GM12878 (cell line): ENCODE results near the gene DPPA3. TPM values are rescaled to one million over a fixed set of nuclear protein-coding genes. Genes with fewer than 3 reads are reported as not detected.

Experiments used
- ATAC-seq: fragments of 200-7000 bp; cut with Tn5 transposase; 3 replicates; pipeline ENCODE4 v1.9.1; 2020; ENCODE audit warnings: mild to moderate bottlenecking, moderate library complexity
- BruUV-seq: library from RNA; stranded (reverse); fragments of 400-500 nt; replicated peaks from 2 replicates; lab custom pipeline; 2021; lab: Mats Ljungman, UMichigan
- CTCF ChIA-PET: fragments of 300-600 bp; sonication (Branson Sonifier 250); formaldehyde crosslinking; extraction: SDS; loops from one replicate; lab custom pipeline; 2021; ENCODE audit warnings: inconsistent platforms; lab: Yijun Ruan, JAX
- POLR2A ChIA-PET: fragments of 350-600 bp; formaldehyde crosslinking; extraction: SDS; loops from one replicate; lab custom pipeline; 2021; ENCODE audit warnings: inconsistent platforms; lab: Charles Lee
- RAD21 ChIA-PET: fragments of 300-600 bp; sonication (Branson Sonifier 250); formaldehyde crosslinking; loops from one replicate; lab custom pipeline; 2023; ENCODE audit warnings: antibody characterized with exemption; ENCODE audit not compliant: unreplicated experiment; lab: Charles Lee
- SMC1A ChIA-PET: fragments of 300-600 bp; sonication (Branson Sonifier 250); formaldehyde crosslinking; loops from one replicate; lab custom pipeline; 2023; ENCODE audit not compliant: unreplicated experiment, uncharacterized antibody; lab: Charles Lee
- DNase-seq: peaks from one replicate; pipeline ENCODE4 v3.0.0-alpha.2; 2011; ENCODE audit warnings: low read depth, low spot score
- FAIRE-seq: peaks from 3 replicates; lab custom pipeline; 2011; peaks lifted over from hg19 to GRCh38; lab: Jason Lieb, UNC
- H2AFZ ChIP-seq: 2 replicates; pipeline ENCODE4 v1.6.0; 2011; ENCODE audit warnings: low read depth, low read length, control low read depth; ENCODE audit not compliant: control insufficient read depth
- H3K27ac ChIP-seq: 2 replicates; pipeline ENCODE4 v1.5.1; 2011; ENCODE audit warnings: control low read depth; ENCODE audit not compliant: control insufficient read depth, insufficient read depth
- H3K27me3 ChIP-seq, 2 experiments: replicated peaks in 1 of 2; 2 replicates each; pipeline versions ENCODE4 v1.6.0 to v1.6.1; 2011; ENCODE audit warnings: low read length in 1 of 2; ENCODE audit not compliant: control insufficient read depth in 2 of 2, insufficient read depth in 2 of 2
- H3K36me3 ChIP-seq, 2 experiments: 2 replicates each; pipeline ENCODE4 v1.5.1; 2011; ENCODE audit warnings: low read length in 1 of 2; ENCODE audit not compliant: control insufficient read depth in 2 of 2, insufficient read depth in 2 of 2
- H3K4me1 ChIP-seq: 2 replicates; pipeline ENCODE4 v1.6.1; 2011; ENCODE audit warnings: mild to moderate bottlenecking, low read length, moderate library complexity, mixed read lengths; ENCODE audit not compliant: control insufficient read depth, insufficient read depth
- H3K4me2 ChIP-seq: 2 replicates; pipeline ENCODE4 v1.6.0; 2011; ENCODE audit warnings: control low read depth; ENCODE audit not compliant: control insufficient read depth, insufficient read depth
- H3K4me3 ChIP-seq: fragments of 200-600 bp; sonication (generic); 2 replicates; pipeline ENCODE4 v1.5.1; 2016
- H3K79me2 ChIP-seq: 2 replicates; pipeline ENCODE4 v1.6.0; 2011; ENCODE audit warnings: low read length; ENCODE audit not compliant: control insufficient read depth, insufficient read depth
- H3K9ac ChIP-seq: 2 replicates; pipeline ENCODE4 v1.8.0; 2011; ENCODE audit warnings: low read length, control low read depth, mixed read lengths; ENCODE audit not compliant: control insufficient read depth, insufficient read depth
- H3K9me3 ChIP-seq: replicated peaks from 3 replicates; pipeline ENCODE4 v1.5.1; 2011; ENCODE audit warnings: mild to moderate bottlenecking, low read length; ENCODE audit not compliant: control insufficient read depth, insufficient read depth
- H4K20me1 ChIP-seq: 2 replicates; pipeline ENCODE4 v1.6.0; 2011; ENCODE audit not compliant: control insufficient read depth, insufficient read depth
- EGR1 ChIP-seq, 2 experiments: IDR thresholded peaks; 1 replicate in 1 of 2; 2 replicates in 1 of 2; pipeline ENCODE4 v1.6.1; 2011 to 2012; ENCODE audit warnings: low read depth in 2 of 2, low read length in 2 of 2, borderline replicate concordance in 1 of 2, mild to moderate bottlenecking in 1 of 2, moderate library complexity in 1 of 2
- EZH2 ChIP-seq: IDR thresholded peaks from 2 replicates; pipeline ENCODE4 v1.6.1; 2012; ENCODE audit warnings: low read depth, mild to moderate bottlenecking, control low read depth, inconsistent platforms, low read length, borderline replicate concordance; ENCODE audit not compliant: control insufficient read depth
- HDGF ChIP-seq: fragments of 450-650 bp; IDR thresholded peaks from 2 replicates; pipeline ENCODE4 v1.6.1; 2016; ENCODE audit warnings: antibody characterized with exemption
- IKZF1 ChIP-seq: fragments of 450-650 bp; conservative IDR thresholded peaks from 2 replicates; pipeline ENCODE4 v1.6.1; 2017; ENCODE audit warnings: antibody characterized with exemption, mild to moderate bottlenecking
- LARP7 ChIP-seq: fragments of 450-650 bp; IDR thresholded peaks from 2 replicates; pipeline ENCODE4 v1.6.1; 2017; ENCODE audit warnings: mild to moderate bottlenecking
- MTA3 ChIP-seq: IDR thresholded peaks from 2 replicates; pipeline ENCODE4 v1.6.1; 2012; ENCODE audit warnings: low read length, inconsistent platforms, borderline replicate concordance
- MXI1 ChIP-seq: fragments of 150-350 bp; IDR thresholded peaks from 2 replicates; pipeline ENCODE4 v1.6.1; 2011; ENCODE audit warnings: low read depth, mild to moderate bottlenecking, inconsistent platforms, low read length, improper control_type of control experiment
- NFXL1 ChIP-seq: fragments of 450-650 bp; IDR thresholded peaks from 2 replicates; pipeline ENCODE4 v1.6.1; 2017; ENCODE audit warnings: antibody characterized with exemption, mild to moderate bottlenecking, borderline replicate concordance
- NR2C2 ChIP-seq: IDR thresholded peaks from 2 replicates; pipeline ENCODE4 v1.6.1; 2011; ENCODE audit warnings: borderline replicate concordance, low read depth; ENCODE audit not compliant: control insufficient read depth, insufficient read length
- NRF1 ChIP-seq: conservative IDR thresholded peaks from 2 replicates; pipeline ENCODE4 v1.6.1; 2011; ENCODE audit warnings: mild to moderate bottlenecking, low read depth, low read length, improper control_type of control experiment
- POLR2AphosphoS2 ChIP-seq: IDR thresholded peaks from 2 replicates; pipeline ENCODE4 v1.6.1; 2011; ENCODE audit warnings: low read depth, mild to moderate bottlenecking, low read length, improper control_type of control experiment, moderate library complexity
- SIX5 ChIP-seq: IDR thresholded peaks from 2 replicates; pipeline ENCODE4 v1.6.1; 2011; ENCODE audit warnings: mild to moderate bottlenecking, low read depth, low read length, moderate library complexity; ENCODE audit not compliant: severe bottlenecking
- SMAD5 ChIP-seq: IDR thresholded peaks from 2 replicates; pipeline ENCODE4 v1.6.1; 2016; ENCODE audit warnings: antibody characterized with exemption, low read depth
- SP1 ChIP-seq: IDR thresholded peaks from one replicate; pipeline ENCODE4 v1.6.1; 2011; ENCODE audit warnings: low read depth, low read length
- ZNF384 ChIP-seq: IDR thresholded peaks from 2 replicates; pipeline ENCODE4 v1.6.1; 2012; ENCODE audit warnings: low read depth, mild to moderate bottlenecking, low read length, improper control_type of control experiment, borderline replicate concordance
- ZSCAN29 ChIP-seq: fragments of 450-650 bp; IDR thresholded peaks from 2 replicates; pipeline ENCODE4 v1.6.1; 2017; ENCODE audit warnings: mild to moderate bottlenecking, moderate library complexity
- WGBS: methylation state at CpG from one replicate; pipeline ENCODE4 v1.1.6; 2016; ENCODE audit warnings: low lambda C conversion rate; ENCODE audit not compliant: insufficient replicate concordance, insufficient coverage; ENCODE audit errors: missing lambda C conversion rate; 5-methylcytosine and 5-hydroxymethylcytosine counted together
- in situ Hi-C: fragments of 300-500 bp; cut with MboI; formaldehyde crosslinking; loops from 9 replicates; pipeline ENCODE4 v1.14.3; 2018; ENCODE audit warnings: mixed read lengths
- intact Hi-C: fragments of 100-400 bp; cut with micrococcal nuclease; formaldehyde crosslinking; loops from one replicate; pipeline ENCODE4 v1.14.2; 2022; ENCODE audit not compliant: unreplicated experiment
- polyA plus RNA-seq, 11 experiments: library from polyadenylated mRNA; depleted of rRNA in 4 of 11; unstranded in 6 of 11; stranded (reverse) in 5 of 11; fragments of >200 nt; fragmentation: Nextera tagmentation in 4 of 11; fragmentation: Illumina TruSeq in 1 of 11; extraction: Ambion mirVana in 4 of 11; extraction: Trizol in 1 of 11; gene quantifications; 1 replicate in 1 of 11; 2 replicates in 10 of 11; pipeline versions ENCODE4 v1.2.1 to v1.2.3, GENCODE V29; 2011 to 2016; ENCODE audit warnings: inconsistent platforms in 2 of 11, missing spikeins in 2 of 11, low read depth in 1 of 11
- total RNA-seq, 4 experiments: library from RNA; depleted of rRNA in 3 of 4; stranded (reverse); fragments of >200 nt in 3 of 4; fragmentation: Illumina TruSeq in 1 of 4; extraction: Trizol in 1 of 4; gene quantifications; 2 replicates each; pipeline versions ENCODE4 v1.2.1 to v1.2.3, GENCODE V29; 2013 to 2021
- TF ChIP-seq, protein P1 (sequence below): fragments of 450-650 bp; formaldehyde crosslinking; IDR thresholded peaks from 2 replicates; pipeline ENCODE4 v1.5.0; 2022; ENCODE audit warnings: mild to moderate bottlenecking, missing genetic modification characterization
- TF ChIP-seq, protein P2 (sequence below): fragments of 150-350 bp; IDR thresholded peaks from 2 replicates; pipeline ENCODE4 v1.6.1; 2014; ENCODE audit warnings: mild to moderate bottlenecking, low read depth, low read length
- TF ChIP-seq, protein P3 (sequence below): IDR thresholded peaks from 2 replicates; pipeline ENCODE4 v1.6.1; 2011; ENCODE audit warnings: low read depth, mild to moderate bottlenecking, low read length, moderate library complexity, borderline replicate concordance; ENCODE audit errors: extremely low read depth

Gene DPPA3
- total and polyA plus RNA-seq, 10 of the 15 experiments (the other 5 are each of a cell fraction or from before 2014, with no cell fraction given), result 0.05 TPM; not detected in 9

DNA sequence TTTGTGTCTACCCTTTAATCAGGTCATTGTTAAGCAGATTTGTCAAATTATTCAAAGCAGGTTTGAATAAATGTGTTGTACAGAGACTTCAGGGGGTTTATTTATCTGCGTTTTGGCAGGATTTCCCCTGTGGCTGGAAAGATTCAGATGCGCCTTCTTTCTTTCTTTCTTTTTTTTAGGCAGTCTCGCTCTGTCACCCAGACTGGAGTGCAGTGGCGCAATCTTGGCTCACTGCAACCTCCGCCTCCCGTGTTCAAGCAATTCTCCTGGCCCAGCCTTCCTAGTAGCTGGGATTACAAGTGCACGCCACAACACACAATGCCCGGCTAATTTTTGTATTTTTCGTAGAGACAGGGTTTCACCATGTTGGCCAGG, 47.5 kb downstream of the DPPA3 start:
- H3K4me3 ChIP-seq, result no peak overlapping the region
- CTCF ChIA-PET, result interaction anchor here (0.9 kb wide), 1 partner anchor 116 kb away, joined by 3 read pairs; no protein-coding TSS in a partner anchor
- no peak overlapping the region for H2AFZ ChIP-seq
- no peaks in the 10 kb centered on the region for H3K36me3 ChIP-seq
- peaks cover 2% of the 10 kb centered on the region; the same call in 1 of the 2 replicates for H3K4me1 ChIP-seq
- in situ Hi-C loops (no loop called here), intact Hi-C loops (no loop called here)
- TF ChIP-seq, protein P1, sequence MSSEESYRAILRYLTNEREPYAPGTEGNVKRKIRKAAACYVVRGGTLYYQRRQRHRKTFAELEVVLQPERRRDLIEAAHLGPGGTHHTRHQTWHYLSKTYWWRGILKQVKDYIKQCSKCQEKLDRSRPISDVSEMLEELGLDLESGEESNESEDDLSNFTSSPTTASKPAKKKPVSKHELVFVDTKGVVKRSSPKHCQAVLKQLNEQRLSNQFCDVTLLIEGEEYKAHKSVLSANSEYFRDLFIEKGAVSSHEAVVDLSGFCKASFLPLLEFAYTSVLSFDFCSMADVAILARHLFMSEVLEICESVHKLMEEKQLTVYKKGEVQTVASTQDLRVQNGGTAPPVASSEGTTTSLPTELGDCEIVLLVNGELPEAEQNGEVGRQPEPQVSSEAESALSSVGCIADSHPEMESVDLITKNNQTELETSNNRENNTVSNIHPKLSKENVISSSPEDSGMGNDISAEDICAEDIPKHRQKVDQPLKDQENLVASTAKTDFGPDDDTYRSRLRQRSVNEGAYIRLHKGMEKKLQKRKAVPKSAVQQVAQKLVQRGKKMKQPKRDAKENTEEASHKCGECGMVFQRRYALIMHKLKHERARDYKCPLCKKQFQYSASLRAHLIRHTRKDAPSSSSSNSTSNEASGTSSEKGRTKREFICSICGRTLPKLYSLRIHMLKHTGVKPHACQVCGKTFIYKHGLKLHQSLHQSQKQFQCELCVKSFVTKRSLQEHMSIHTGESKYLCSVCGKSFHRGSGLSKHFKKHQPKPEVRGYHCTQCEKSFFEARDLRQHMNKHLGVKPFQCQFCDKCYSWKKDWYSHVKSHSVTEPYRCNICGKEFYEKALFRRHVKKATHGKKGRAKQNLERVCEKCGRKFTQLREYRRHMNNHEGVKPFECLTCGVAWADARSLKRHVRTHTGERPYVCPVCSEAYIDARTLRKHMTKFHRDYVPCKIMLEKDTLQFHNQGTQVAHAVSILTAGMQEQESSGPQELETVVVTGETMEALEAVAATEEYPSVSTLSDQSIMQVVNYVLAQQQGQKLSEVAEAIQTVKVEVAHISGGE (CRISPR knock-in tag), result no peak
- TF ChIP-seq NRF1 (no peak), NFXL1 (no peak), EGR1 (IDR thresholded peaks at IDR 0.05; ENCODE audit: borderline replicate concordance in 1 of 2, low read depth in 2 of 2, low read length in 2 of 2) (no peak), POLR2AphosphoS2 (no peak), MTA3 (no peak), IKZF1 (no peak), HDGF (no peak), ZNF384 (no peak), MXI1 (no peak), ZSCAN29 (no peak), EZH2 (no peak), SMAD5 (no peak), NR2C2 (no peak), LARP7 (no peak), SIX5 (no peak), SP1 (no peak)
- TF ChIP-seq, protein P2, sequence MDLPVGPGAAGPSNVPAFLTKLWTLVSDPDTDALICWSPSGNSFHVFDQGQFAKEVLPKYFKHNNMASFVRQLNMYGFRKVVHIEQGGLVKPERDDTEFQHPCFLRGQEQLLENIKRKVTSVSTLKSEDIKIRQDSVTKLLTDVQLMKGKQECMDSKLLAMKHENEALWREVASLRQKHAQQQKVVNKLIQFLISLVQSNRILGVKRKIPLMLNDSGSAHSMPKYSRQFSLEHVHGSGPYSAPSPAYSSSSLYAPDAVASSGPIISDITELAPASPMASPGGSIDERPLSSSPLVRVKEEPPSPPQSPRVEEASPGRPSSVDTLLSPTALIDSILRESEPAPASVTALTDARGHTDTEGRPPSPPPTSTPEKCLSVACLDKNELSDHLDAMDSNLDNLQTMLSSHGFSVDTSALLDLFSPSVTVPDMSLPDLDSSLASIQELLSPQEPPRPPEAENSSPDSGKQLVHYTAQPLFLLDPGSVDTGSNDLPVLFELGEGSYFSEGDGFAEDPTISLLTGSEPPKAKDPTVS, result no peak
- TF ChIP-seq, protein P3, sequence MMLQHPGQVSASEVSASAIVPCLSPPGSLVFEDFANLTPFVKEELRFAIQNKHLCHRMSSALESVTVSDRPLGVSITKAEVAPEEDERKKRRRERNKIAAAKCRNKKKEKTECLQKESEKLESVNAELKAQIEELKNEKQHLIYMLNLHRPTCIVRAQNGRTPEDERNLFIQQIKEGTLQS, result no peak
- WGBS, result 51% methylated on average over 9 of the region's 9 CpGs
- H3K9me3 ChIP-seq, result no peaks in the 10 kb centered on the region
- BruUV-seq, result no TSS peak
- ATAC-seq (no peak), DNase-seq (no peak), FAIRE-seq (no peak)
- no peak overlapping the region for H3K27ac ChIP-seq
- SMC1A ChIA-PET, result no interaction called here
- H3K79me2 ChIP-seq, result no peaks in the 10 kb centered on the region
- H3K9ac ChIP-seq, result no peak overlapping the region
- no peak overlapping the region for H3K4me2 ChIP-seq
- H3K27me3 ChIP-seq, result no peaks in the 10 kb centered on the region
- RAD21 ChIA-PET, result interaction anchor here (0.7 kb wide), 1 partner anchor 139 kb away, joined by 3 read pairs; no protein-coding TSS in a partner anchor
- POLR2A ChIA-PET, result no interaction called here
- no peaks in the 10 kb centered on the region for H4K20me1 ChIP-seq
